Mesenchymal stem cell (in vitro differentiated cells and primary cell): ENCODE data around the gene NHLRC4.
A peak's percentile ranks its signal among the peaks of the same experiment; 100 is the strongest.

Experiments used
- DNase-seq: peaks from one replicate; pipeline ENCODE4 v3.0.0-alpha.2; 2013
- H2AFZ ChIP-seq: one replicate; pipeline ENCODE4 v1.6.1; 2013; ENCODE audit warnings: low read depth, mild to moderate bottlenecking, control low read depth, inconsistent platforms, low read length, moderate library complexity
- H2AK5ac ChIP-seq: 2 replicates; pipeline ENCODE4 v1.6.1; 2013; ENCODE audit warnings: low read length, moderate library complexity, mild to moderate bottlenecking, inconsistent platforms; ENCODE audit not compliant: severe bottlenecking
- H2BK120ac ChIP-seq: one replicate; pipeline ENCODE4 v1.6.1; 2013; ENCODE audit warnings: low read depth, mild to moderate bottlenecking, inconsistent platforms, low read length, moderate library complexity
- H2BK12ac ChIP-seq, 2 experiments: one replicate each; pipeline ENCODE4 v1.6.1; 2013; ENCODE audit warnings: inconsistent platforms in 2 of 2, low read length in 2 of 2, mild to moderate bottlenecking in 2 of 2, moderate library complexity in 2 of 2, control low read depth in 1 of 2
- H2BK15ac ChIP-seq: one replicate; pipeline ENCODE4 v1.6.1; 2013; ENCODE audit warnings: mild to moderate bottlenecking, low read depth, inconsistent platforms; ENCODE audit not compliant: poor library complexity, severe bottlenecking
- H2BK5ac ChIP-seq: 2 replicates; pipeline ENCODE4 v1.6.1; 2013; ENCODE audit warnings: low read depth, mild to moderate bottlenecking, low read length, control low read depth, inconsistent platforms; ENCODE audit not compliant: poor library complexity, severe bottlenecking
- H3K14ac ChIP-seq, 2 experiments: one replicate each; pipeline ENCODE4 v1.6.1; 2013; ENCODE audit warnings: inconsistent platforms in 2 of 2, low read length in 2 of 2, control low read depth in 1 of 2, mild to moderate bottlenecking in 1 of 2, moderate library complexity in 1 of 2
- H3K18ac ChIP-seq, 2 experiments: one replicate each; pipeline ENCODE4 v1.6.1; 2013; ENCODE audit warnings: inconsistent platforms in 2 of 2, low read length in 2 of 2, control low read depth in 1 of 2, low read depth in 1 of 2, mild to moderate bottlenecking in 1 of 2
- H3K23ac ChIP-seq, 2 experiments: one replicate each; pipeline ENCODE4 v1.6.1; 2013; ENCODE audit warnings: inconsistent platforms in 2 of 2, low read length in 2 of 2, mild to moderate bottlenecking in 2 of 2, moderate library complexity in 2 of 2, control low read depth in 1 of 2
- H3K27ac ChIP-seq: 2 replicates; pipeline ENCODE4 v1.5.1; 2013; ENCODE audit warnings: mild to moderate bottlenecking, moderate library complexity, low read length, control low read depth, inconsistent platforms; ENCODE audit not compliant: poor library complexity, severe bottlenecking
- H3K27me3 ChIP-seq, 2 experiments: 2 replicates each; pipeline versions ENCODE4 v1.6.1 to v1.7.0; 2013; ENCODE audit warnings: low read length in 2 of 2, mild to moderate bottlenecking in 2 of 2, moderate library complexity in 2 of 2, control low read depth in 1 of 2, inconsistent platforms in 1 of 2; ENCODE audit not compliant: control insufficient read depth in 1 of 2, insufficient read depth in 1 of 2
- H3K36me3 ChIP-seq, 2 experiments: 2 replicates each; pipeline versions ENCODE4 v1.6.1 to v1.7.0; 2013; ENCODE audit warnings: low read length in 2 of 2, control low read depth in 1 of 2, inconsistent platforms in 1 of 2, low read depth in 1 of 2, mild to moderate bottlenecking in 1 of 2; ENCODE audit not compliant: insufficient read depth in 2 of 2, control insufficient read depth in 1 of 2
- H3K4ac ChIP-seq, 2 experiments: one replicate each; pipeline ENCODE4 v1.6.1; 2013; ENCODE audit warnings: inconsistent platforms in 2 of 2, low read length in 2 of 2, mild to moderate bottlenecking in 2 of 2, moderate library complexity in 2 of 2, control low read depth in 1 of 2, low read depth in 1 of 2
- H3K4me1 ChIP-seq: 2 replicates; pipeline ENCODE4 v1.6.1; 2013; ENCODE audit warnings: low read depth, low read length, control low read depth; ENCODE audit not compliant: control insufficient read depth, insufficient read depth
- H3K4me2 ChIP-seq: 2 replicates; pipeline ENCODE4 v1.6.1; 2013; ENCODE audit warnings: low read length, mild to moderate bottlenecking, inconsistent platforms; ENCODE audit not compliant: poor library complexity, severe bottlenecking
- H3K4me3 ChIP-seq, 2 experiments: 2 replicates each; pipeline versions ENCODE4 v1.5.1 to v1.7.0; 2013; ENCODE audit warnings: low read length in 2 of 2, mild to moderate bottlenecking in 2 of 2, control low read depth in 1 of 2, low read depth in 1 of 2; ENCODE audit not compliant: insufficient read depth in 1 of 2
- H3K79me1 ChIP-seq: replicated peaks from 2 replicates; pipeline ENCODE4 v1.6.1; 2013; ENCODE audit warnings: mild to moderate bottlenecking, control low read depth, low read length, inconsistent platforms; ENCODE audit not compliant: poor library complexity, severe bottlenecking
- H3K9ac ChIP-seq: 2 replicates; pipeline ENCODE4 v1.7.0; 2013; ENCODE audit warnings: mild to moderate bottlenecking, low read length, moderate library complexity
- H3K9me3 ChIP-seq: 2 replicates; pipeline ENCODE4 v1.7.0; 2013; ENCODE audit warnings: mild to moderate bottlenecking, low read length; ENCODE audit not compliant: control insufficient read depth
- H4K8ac ChIP-seq: one replicate; pipeline ENCODE4 v1.6.1; 2013; ENCODE audit warnings: inconsistent platforms, mild to moderate bottlenecking, low read length, moderate library complexity
- H4K91ac ChIP-seq: one replicate; pipeline ENCODE4 v1.6.1; 2013; ENCODE audit warnings: mild to moderate bottlenecking, low read length, inconsistent platforms
- WGBS: methylation state at CpG from one replicate; pipeline ENCODE4 v1.1.7; 2013; ENCODE audit warnings: mixed read lengths; 5-methylcytosine and 5-hydroxymethylcytosine counted together

The NHLRC4 gene

DNA sequence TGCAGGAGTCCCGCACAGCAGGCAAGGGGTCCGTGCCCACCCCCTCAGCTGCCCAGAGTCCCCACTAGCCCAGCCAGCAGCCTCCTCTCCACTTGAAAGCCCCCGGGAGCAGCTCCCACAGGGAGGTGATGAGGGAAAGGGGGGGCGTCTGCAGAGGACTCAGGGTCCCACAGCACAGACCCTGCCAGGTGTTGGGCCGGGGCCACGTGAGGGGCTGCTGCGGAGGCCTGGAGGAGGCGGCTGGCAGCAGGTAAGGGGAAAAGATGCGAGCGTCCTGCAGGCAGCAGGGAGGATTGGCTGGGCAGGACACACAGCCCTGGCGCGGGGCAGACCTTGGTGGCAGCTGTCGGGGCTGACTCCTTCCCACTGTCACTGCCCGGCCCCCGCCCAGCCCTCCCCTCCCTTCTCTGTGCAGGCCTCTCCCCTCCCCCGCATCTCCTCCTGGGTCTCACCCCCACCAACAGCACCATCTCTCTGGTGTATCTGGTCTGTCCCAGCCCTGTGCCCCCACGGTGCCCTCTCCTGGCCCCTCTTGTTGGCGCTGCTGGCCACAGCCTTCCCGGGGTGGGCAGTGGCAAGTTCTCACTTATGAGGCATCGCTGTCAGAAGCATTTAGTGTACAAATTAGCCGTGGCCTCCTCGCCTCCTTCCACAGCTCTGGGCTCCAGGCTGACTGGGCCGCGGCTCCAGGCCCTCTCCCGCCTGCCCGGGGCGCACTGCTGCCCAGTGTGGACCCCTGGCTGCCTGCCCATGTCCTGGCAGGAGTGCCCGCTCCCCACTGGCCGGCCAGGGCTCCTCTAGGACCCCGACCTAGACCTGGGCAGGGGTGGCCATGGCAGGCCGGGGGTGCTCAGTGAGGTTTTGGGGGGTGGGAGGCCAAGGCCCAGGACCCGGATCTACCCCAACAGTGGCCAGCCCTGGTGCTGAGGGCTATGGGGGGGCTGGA lies 11.0 kb upstream of the NHLRC4 start:
- H4K8ac ChIP-seq = no peak overlapping the region
- peaks cover 18 to 49% of the 10 kb centered on the region in 2 experiments for H3K36me3 ChIP-seq
- H3K9me3 ChIP-seq = no peaks in the 10 kb centered on the region
- H2BK15ac ChIP-seq = no peak overlapping the region
- no peak overlapping the region for H3K23ac ChIP-seq
- no peak overlapping the region for H2AFZ ChIP-seq
- H3K27me3 ChIP-seq = peaks cover 22 to 24% of the 10 kb centered on the region in 2 experiments
- H3K4me3 ChIP-seq = no peak overlapping the region
- WGBS = 92% methylated on average over 28 of the region's 32 CpGs
- H3K9ac ChIP-seq = peak overlapping the region; percentile 80
- H2BK5ac ChIP-seq = no peak overlapping the region
- H2AK5ac ChIP-seq = no peak overlapping the region
- DNase-seq = no peak
- H3K14ac ChIP-seq = no peak overlapping the region
- H3K4ac ChIP-seq = peak overlapping the region in 1 of 2 experiments; percentile 51
- H3K4me1 ChIP-seq = peaks cover 35% of the 10 kb centered on the region
- H2BK12ac ChIP-seq = no peak overlapping the region
- no peak overlapping the region for H3K27ac ChIP-seq
- no peak overlapping the region for H3K4me2 ChIP-seq
- H3K79me1 ChIP-seq = peaks cover 8% of the 10 kb centered on the region
- H2BK120ac ChIP-seq = no peak overlapping the region
- no peak overlapping the region for H3K18ac ChIP-seq
- peak overlapping the region; percentile 73 for H4K91ac ChIP-seq

DNA sequence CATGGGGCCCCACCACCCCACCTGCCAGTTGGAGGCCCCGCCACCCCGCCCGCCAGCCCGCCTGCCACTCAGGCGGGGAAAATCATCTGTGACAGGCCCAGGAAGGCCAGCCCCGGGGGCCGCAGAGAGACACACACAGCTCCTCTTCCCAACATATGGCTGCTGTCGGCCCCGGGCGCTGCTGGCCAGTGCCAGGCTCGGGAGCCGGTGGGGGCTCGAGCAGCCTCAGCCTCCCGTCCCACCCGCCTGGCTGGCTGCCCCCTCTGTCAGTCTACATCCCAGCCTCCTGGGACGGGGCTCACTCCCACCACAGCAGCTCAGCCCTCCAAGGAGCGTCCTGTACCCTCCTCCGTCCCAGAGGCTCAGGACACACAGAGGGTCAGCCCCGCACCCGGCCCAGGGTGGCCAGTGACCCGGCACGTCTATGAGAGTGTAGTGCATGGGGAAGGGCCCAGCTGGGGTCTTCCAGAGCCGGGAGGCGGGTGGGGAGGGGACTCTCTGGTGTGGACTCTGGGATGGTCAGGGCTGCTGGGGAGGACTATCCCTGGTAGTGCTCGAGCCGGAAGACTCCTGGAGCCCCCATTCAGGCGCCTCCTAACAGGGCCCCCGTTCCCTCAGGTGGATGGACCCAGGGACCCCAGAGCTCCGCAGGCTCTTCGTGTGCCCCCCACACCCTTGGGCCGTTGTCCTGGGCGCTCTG lies 10.2 kb upstream of the NHLRC4 start:
- H2BK120ac ChIP-seq = no peak overlapping the region
- no peak overlapping the region for H3K9ac ChIP-seq
- no peak overlapping the region for H2AFZ ChIP-seq
- no peak overlapping the region for H3K23ac ChIP-seq
- peaks cover 30 to 32% of the 10 kb centered on the region in 2 experiments for H3K27me3 ChIP-seq
- no peaks in the 10 kb centered on the region for H3K9me3 ChIP-seq
- no peak overlapping the region for H2BK12ac ChIP-seq
- H4K8ac ChIP-seq = no peak overlapping the region
- no peak overlapping the region for H4K91ac ChIP-seq
- no peak overlapping the region for H2BK5ac ChIP-seq
- H3K4me3 ChIP-seq = no peak overlapping the region
- peaks cover 13 to 41% of the 10 kb centered on the region in 2 experiments for H3K36me3 ChIP-seq
- H2AK5ac ChIP-seq = no peak overlapping the region
- 91% methylated on average over 25 of the region's 32 CpGs for WGBS
- no peak overlapping the region for H3K27ac ChIP-seq
- H3K4ac ChIP-seq = no peak overlapping the region
- no peak overlapping the region for H2BK15ac ChIP-seq
- no peak overlapping the region for H3K4me2 ChIP-seq
- peaks cover 5% of the 10 kb centered on the region for H3K79me1 ChIP-seq
- no peak overlapping the region for H3K14ac ChIP-seq
- H3K18ac ChIP-seq = no peak overlapping the region
- peaks cover 35% of the 10 kb centered on the region for H3K4me1 ChIP-seq
- DNase-seq = no peak

DNA sequence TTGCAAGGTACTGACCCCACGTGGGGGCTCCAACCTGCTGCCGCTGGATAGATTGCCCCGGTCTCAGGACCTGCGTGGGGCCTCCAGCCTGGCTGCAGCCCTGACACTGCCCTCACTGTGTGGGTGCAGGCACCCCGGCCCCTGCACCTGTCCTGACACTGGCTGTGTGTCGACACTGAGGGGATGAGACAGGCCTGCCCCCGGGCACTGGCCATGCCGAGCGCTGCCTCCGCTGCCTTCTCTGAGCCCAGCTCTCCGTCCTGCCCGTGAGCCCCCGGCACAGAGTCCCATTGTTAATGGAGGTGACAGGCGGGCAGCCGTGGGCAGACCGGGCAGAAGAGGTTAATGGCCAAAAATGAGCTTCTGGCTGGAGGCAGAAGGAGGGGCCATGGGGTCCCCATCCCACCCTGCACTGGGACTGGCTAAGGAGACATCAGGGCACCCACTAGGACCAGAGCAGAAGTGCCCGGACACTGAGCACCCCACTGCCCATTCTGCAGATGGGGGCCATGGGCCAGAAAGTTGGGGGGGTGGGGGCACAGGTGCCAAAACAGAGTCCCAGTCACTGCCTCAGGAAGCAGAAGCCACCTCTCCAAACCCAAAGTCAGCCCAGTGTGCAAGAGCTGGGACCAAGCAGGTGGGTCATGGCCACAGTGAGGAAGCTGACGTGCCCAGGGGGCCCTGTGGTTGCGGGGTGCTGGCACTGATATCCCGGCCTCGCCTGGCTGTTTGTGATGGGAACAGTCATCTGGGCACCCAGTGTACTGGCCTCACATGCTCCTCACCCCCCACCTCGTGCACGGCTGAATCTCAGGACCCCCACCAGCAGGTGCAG lies 9.1 kb upstream of the NHLRC4 start:
- Histone ChIP-seq H2BK120ac (no peak overlapping the region), H2AK5ac (no peak overlapping the region), H3K14ac (no peak overlapping the region), H2AFZ (no peak overlapping the region), H2BK5ac (no peak overlapping the region), H3K4me1 (peaks cover 39% of the 10 kb centered on the region), H3K9me3 (no peaks in the 10 kb centered on the region), H3K9ac (no peak overlapping the region), H2BK15ac (no peak overlapping the region), H3K23ac (no peak overlapping the region), H3K4me2 (no peak overlapping the region), H3K4me3 (no peak overlapping the region), H2BK12ac (no peak overlapping the region), H3K27me3 (peaks cover 38 to 41% of the 10 kb centered on the region in 2 experiments), H3K79me1 (no peaks in the 10 kb centered on the region), H3K18ac (no peak overlapping the region), H3K36me3 (peaks cover 4 to 30% of the 10 kb centered on the region in 2 experiments), H4K91ac (no peak overlapping the region), H3K4ac (no peak overlapping the region), H4K8ac (no peak overlapping the region), H3K27ac (no peak overlapping the region)
- no peak for DNase-seq
- WGBS = 92% methylated on average over 23 of the region's 23 CpGs
